GM12891 (cell line): ENCODE results near the gene EPB41.

Experiments
- POLR2A ChIP-seq: IDR thresholded peaks from 2 replicates; pipeline ENCODE4 v1.6.1; 2011; ENCODE audit warnings: low read depth, low read length, control low read depth
- POLR2AphosphoS5 ChIP-seq: IDR thresholded peaks from 2 replicates; pipeline ENCODE4 v1.6.1; 2011; ENCODE audit warnings: low read depth, low read length, control low read depth
- SPI1 ChIP-seq: IDR thresholded peaks from 2 replicates; pipeline ENCODE4 v1.6.1; 2011; ENCODE audit warnings: low read depth, low read length, control low read depth

GRCh38 chr1:29077155-29077554 is 162.8 kb downstream of the EPB41 start:
- TF ChIP-seq POLR2AphosphoS5 (no peak), POLR2A (no peak), SPI1 (no peak)
